Activated naive CD8-positive, alpha-beta T cell (primary cell): Measurements from ENCODE around the gene HLCS.

Experiments used
- H3K27ac Mint-ChIP-seq: one replicate; pipeline ENCODE4 v1.8.0; 2021; ENCODE audit warnings: mixed read lengths
- H3K27me3 Mint-ChIP-seq: one replicate; pipeline ENCODE4 v1.8.0; 2021; ENCODE audit warnings: mixed read lengths
- H3K36me3 Mint-ChIP-seq: one replicate; pipeline ENCODE4 v1.8.0; 2021; ENCODE audit warnings: mixed read lengths
- H3K4me1 Mint-ChIP-seq: one replicate; pipeline ENCODE4 v1.8.0; 2021; ENCODE audit warnings: low read depth, mixed read lengths
- H3K4me3 Mint-ChIP-seq: one replicate; pipeline ENCODE4 v1.8.0; 2021; ENCODE audit warnings: mild to moderate bottlenecking, mixed read lengths
- H3K9me3 Mint-ChIP-seq: one replicate; pipeline ENCODE4 v1.8.0; 2021; ENCODE audit warnings: low read depth, mixed read lengths

Gene HLCS

GRCh38 chr21:36773117-36773516, 193.4 kb downstream of the HLCS start:
- H3K4me3 Mint-ChIP-seq: no peak overlapping the region
- no peaks in the 10 kb centered on the region for H3K9me3 Mint-ChIP-seq
- no peaks in the 10 kb centered on the region for H3K27me3 Mint-ChIP-seq
- H3K36me3 Mint-ChIP-seq: peaks cover 2% of the 10 kb centered on the region
- no peak overlapping the region for H3K27ac Mint-ChIP-seq
- H3K4me1 Mint-ChIP-seq: no peaks in the 10 kb centered on the region

DNA sequence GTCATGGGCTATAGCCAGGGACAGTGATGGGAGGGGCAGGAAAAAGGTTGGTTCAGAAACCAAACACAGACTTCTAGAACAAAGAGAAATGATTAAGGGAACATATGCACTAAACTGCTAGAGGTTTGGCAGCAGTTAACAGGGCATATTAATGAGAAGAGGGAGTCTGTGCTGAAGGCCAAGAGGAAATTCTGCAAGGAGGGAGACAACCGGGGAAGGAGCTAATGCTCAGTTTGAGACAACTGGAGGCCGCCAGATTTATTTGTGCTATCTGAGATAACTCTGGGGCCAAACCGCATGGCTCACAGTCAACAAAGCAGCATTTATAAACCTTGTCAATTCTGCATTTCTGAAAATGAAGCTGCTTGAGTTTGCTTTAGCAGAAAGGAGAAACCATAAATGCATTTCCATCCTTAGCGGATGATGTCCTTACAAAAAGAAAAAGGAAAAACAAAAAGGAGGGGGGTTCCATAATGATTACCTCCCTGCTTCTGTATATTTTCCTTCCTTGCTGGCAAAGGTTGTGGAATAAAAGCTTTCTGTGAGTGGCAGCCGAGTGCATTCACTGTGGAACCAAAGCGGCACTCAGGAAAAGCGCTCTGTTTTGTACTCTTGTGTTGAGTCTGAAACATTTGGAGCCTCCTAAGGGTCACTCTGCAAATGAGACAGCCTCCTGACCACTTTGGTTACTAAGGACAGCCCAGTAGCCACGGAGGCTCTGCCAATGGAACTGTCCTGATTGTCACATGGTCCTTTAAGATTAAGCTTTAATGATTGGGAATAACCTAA, 197.2 kb downstream of the HLCS start:
- Mint-ChIP-seq H3K36me3 (peaks cover 9% of the 10 kb centered on the region), H3K27me3 (no peaks in the 10 kb centered on the region), H3K4me3 (no peak overlapping the region), H3K9me3 (no peaks in the 10 kb centered on the region), H3K27ac (no peak overlapping the region), H3K4me1 (no peaks in the 10 kb centered on the region)

- H3K9me3 Mint-ChIP-seq: no peaks in the 10 kb centered on the region
- no peak overlapping the region for H3K27ac Mint-ChIP-seq
- H3K4me3 Mint-ChIP-seq: no peak overlapping the region
- peaks cover 9% of the 10 kb centered on the region for H3K36me3 Mint-ChIP-seq
- H3K4me1 Mint-ChIP-seq: no peaks in the 10 kb centered on the region
- no peaks in the 10 kb centered on the region for H3K27me3 Mint-ChIP-seq
Measured at GRCh38 chr21:36768496-36768895, 198.0 kb downstream of the HLCS start.

DNA sequence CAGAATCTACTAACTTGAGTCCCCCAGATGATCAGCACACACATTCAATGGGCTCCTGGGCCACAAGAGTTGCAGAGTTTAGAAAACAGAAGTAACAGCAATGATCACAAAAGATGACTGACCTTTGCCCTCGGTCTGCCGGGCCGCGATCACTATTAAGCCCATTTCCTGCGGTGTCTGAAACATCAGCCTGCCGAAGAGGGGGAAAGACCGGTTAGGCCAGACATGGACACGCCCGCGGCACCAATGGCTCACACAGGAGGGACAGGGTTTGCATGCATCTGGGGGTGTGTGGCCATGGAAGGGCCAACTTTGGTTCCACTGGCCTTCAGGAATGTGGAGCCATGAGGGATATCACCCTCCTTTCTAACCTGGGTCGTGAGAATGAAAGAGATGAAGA, 199.4 kb downstream of the HLCS start:
- Mint-ChIP-seq H3K4me3 (no peak overlapping the region), H3K9me3 (no peaks in the 10 kb centered on the region), H3K27ac (no peak overlapping the region), H3K4me1 (no peaks in the 10 kb centered on the region), H3K36me3 (peaks cover 10% of the 10 kb centered on the region), H3K27me3 (no peaks in the 10 kb centered on the region)

DNA sequence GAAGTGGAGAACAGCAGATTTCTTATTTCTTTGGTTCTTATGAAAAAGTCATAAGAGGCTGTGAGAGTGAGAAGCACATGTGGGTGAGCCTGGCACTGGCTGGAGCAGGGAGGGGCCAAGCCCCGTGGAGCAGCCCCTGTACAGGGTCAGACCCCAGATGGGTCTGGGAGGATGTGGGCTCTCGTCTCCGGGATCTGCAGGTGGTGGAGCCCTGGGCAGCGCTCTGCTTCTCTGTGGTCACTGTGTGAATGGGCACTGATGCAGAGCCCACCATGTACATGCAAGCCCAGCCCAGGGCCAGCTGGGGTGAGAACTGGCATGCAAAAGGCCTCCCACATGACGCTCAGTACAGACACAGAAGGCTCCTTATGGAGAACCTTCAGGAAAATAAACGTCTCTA, 200.0 kb downstream of the HLCS start:
- H3K36me3 Mint-ChIP-seq: peaks cover 12% of the 10 kb centered on the region
- H3K4me1 Mint-ChIP-seq: no peaks in the 10 kb centered on the region
- no peak overlapping the region for H3K27ac Mint-ChIP-seq
- no peaks in the 10 kb centered on the region for H3K9me3 Mint-ChIP-seq
- no peaks in the 10 kb centered on the region for H3K27me3 Mint-ChIP-seq
- no peak overlapping the region for H3K4me3 Mint-ChIP-seq

DNA sequence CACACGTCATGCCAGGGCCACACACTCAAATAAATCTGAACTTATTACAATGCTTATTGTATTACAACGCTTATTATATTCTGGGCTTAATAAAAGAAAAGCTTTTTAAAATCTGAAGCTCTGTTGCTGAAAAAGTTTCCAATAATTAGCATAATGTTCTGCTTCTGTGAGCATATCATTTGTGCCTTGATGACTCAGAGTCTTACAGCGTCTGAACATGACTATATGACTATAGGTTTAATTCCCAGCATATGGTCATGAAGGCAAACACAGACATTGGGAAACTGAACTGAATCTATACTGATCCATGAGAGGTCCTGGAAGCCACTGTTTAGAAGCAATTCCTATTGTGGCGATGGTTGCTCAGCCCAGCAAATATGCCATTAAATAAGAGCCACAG, 201.2 kb downstream of the HLCS start:
- no peaks in the 10 kb centered on the region for H3K9me3 Mint-ChIP-seq
- H3K4me3 Mint-ChIP-seq: no peak overlapping the region
- no peak overlapping the region for H3K27ac Mint-ChIP-seq
- peaks cover 12% of the 10 kb centered on the region for H3K36me3 Mint-ChIP-seq
- no peaks in the 10 kb centered on the region for H3K4me1 Mint-ChIP-seq
- H3K27me3 Mint-ChIP-seq: no peaks in the 10 kb centered on the region

- no peak overlapping the region for H3K4me3 Mint-ChIP-seq
- no peak overlapping the region for H3K27ac Mint-ChIP-seq
- H3K27me3 Mint-ChIP-seq: no peaks in the 10 kb centered on the region
- no peaks in the 10 kb centered on the region for H3K9me3 Mint-ChIP-seq
- H3K36me3 Mint-ChIP-seq: peaks cover 19% of the 10 kb centered on the region
- peaks cover 1% of the 10 kb centered on the region for H3K4me1 Mint-ChIP-seq
Measured at GRCh38 chr21:36763305-36763704, 203.2 kb downstream of the HLCS start.

GRCh38 chr21:36762642-36763041, 203.8 kb downstream of the HLCS start:
- peaks cover 19% of the 10 kb centered on the region for H3K36me3 Mint-ChIP-seq
- H3K27ac Mint-ChIP-seq: no peak overlapping the region
- H3K4me1 Mint-ChIP-seq: peaks cover 1% of the 10 kb centered on the region
- H3K9me3 Mint-ChIP-seq: no peaks in the 10 kb centered on the region
- H3K27me3 Mint-ChIP-seq: no peaks in the 10 kb centered on the region
- H3K4me3 Mint-ChIP-seq: no peak overlapping the region

DNA sequence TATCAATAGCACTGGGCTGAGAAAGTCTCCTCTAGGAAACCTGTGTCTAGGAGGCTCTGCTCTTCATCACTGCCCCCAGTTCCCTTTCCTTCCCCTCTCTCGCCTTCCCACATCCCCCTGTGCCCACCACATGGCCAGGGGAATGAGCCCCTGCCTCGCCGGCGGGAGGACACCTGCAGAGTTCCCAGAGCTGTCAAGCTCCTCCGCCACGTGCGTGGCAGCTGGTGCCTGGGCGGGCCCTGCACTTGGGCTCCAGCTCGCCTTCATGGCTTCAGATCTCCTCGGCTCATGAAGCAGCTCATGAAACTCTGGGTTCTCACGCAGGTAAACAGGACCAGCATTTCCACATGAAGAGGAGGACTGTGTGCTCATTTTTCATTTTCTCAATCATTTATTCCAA, 204.8 kb downstream of the HLCS start:
- Mint-ChIP-seq H3K4me3 (no peak overlapping the region), H3K9me3 (no peaks in the 10 kb centered on the region), H3K27me3 (no peaks in the 10 kb centered on the region), H3K27ac (no peak overlapping the region), H3K4me1 (peaks cover 1% of the 10 kb centered on the region), H3K36me3 (peaks cover 16% of the 10 kb centered on the region)

- H3K4me3 Mint-ChIP-seq: no peak overlapping the region
- no peak overlapping the region for H3K27ac Mint-ChIP-seq
- peaks cover 1% of the 10 kb centered on the region for H3K4me1 Mint-ChIP-seq
- H3K36me3 Mint-ChIP-seq: peaks cover 16% of the 10 kb centered on the region
- no peaks in the 10 kb centered on the region for H3K9me3 Mint-ChIP-seq
- H3K27me3 Mint-ChIP-seq: no peaks in the 10 kb centered on the region
Measured at GRCh38 chr21:36759348-36760083, 207.0 kb downstream of the HLCS start.

DNA sequence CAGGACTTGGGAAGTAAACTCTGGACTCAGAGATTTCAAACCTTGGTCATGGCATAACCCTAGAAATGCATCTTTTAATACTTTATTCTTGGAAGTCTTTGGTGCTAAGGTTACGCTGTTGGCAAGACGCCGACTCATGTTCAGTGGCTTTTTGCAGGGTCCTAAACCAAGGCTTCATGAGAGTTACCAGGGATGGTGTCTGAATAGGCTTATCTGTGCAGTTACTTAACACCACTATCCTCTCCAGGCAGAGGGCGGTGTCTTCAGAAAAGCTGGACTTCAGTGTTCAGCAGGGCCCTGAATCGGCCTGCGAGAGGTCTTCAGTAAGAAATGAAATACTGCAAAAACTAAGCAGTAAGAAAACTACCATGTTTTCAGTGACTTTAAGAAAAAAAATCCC, 209.3 kb downstream of the HLCS start:
- no peak overlapping the region for H3K4me3 Mint-ChIP-seq
- H3K27me3 Mint-ChIP-seq: no peaks in the 10 kb centered on the region
- no peak overlapping the region for H3K27ac Mint-ChIP-seq
- peaks cover 25% of the 10 kb centered on the region for H3K36me3 Mint-ChIP-seq
- peaks cover 1% of the 10 kb centered on the region for H3K4me1 Mint-ChIP-seq
- no peaks in the 10 kb centered on the region for H3K9me3 Mint-ChIP-seq

- Mint-ChIP-seq H3K27ac (no peak overlapping the region), H3K36me3 (peaks cover 25% of the 10 kb centered on the region), H3K27me3 (no peaks in the 10 kb centered on the region), H3K4me3 (no peak overlapping the region), H3K9me3 (no peaks in the 10 kb centered on the region), H3K4me1 (peaks cover 1% of the 10 kb centered on the region)
Measured at GRCh38 chr21:36756527-36756926, 209.9 kb downstream of the HLCS start.

DNA sequence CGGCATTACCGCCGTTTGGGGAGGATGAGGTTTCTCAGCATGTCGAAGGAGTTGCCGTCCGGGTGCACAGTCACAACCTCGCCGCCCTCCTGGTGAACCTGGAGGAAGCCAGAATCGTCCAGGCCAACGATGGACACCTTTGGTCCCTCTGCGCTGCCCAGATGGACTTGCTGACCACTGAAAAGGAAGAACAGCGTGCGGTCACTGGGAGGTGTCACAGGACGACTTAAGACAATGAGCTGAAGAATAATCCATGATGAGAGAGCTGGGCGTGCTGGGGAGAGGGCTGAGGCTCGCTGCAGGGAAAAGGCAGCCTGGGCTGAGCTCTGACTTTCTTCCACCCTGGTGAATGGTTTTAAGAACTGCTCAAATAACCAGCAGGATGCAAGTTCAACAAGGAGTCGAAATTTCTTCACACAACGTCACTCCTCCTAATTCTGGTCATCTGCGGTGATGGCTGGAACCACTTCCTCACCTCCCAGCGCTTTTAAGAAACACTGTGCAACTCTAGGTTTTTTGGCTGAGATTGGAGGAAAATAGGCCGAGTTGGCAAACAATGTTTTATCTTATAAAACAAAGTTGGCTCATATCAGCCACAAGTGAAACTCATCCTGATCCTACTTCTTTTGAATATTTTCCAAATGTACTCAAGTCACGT, 212.1 kb downstream of the HLCS start:
- H3K9me3 Mint-ChIP-seq: no peaks in the 10 kb centered on the region
- H3K27me3 Mint-ChIP-seq: no peaks in the 10 kb centered on the region
- H3K4me3 Mint-ChIP-seq: no peak overlapping the region
- H3K4me1 Mint-ChIP-seq: no peaks in the 10 kb centered on the region
- no peak overlapping the region for H3K27ac Mint-ChIP-seq
- peaks cover 25% of the 10 kb centered on the region for H3K36me3 Mint-ChIP-seq

GRCh38 chr21:36753556-36753955, 212.9 kb downstream of the HLCS start:
- no peak overlapping the region for H3K4me3 Mint-ChIP-seq
- H3K4me1 Mint-ChIP-seq: peaks cover 3% of the 10 kb centered on the region
- peaks cover 6% of the 10 kb centered on the region for H3K27me3 Mint-ChIP-seq
- no peaks in the 10 kb centered on the region for H3K9me3 Mint-ChIP-seq
- peaks cover 26% of the 10 kb centered on the region for H3K36me3 Mint-ChIP-seq
- no peak overlapping the region for H3K27ac Mint-ChIP-seq

DNA sequence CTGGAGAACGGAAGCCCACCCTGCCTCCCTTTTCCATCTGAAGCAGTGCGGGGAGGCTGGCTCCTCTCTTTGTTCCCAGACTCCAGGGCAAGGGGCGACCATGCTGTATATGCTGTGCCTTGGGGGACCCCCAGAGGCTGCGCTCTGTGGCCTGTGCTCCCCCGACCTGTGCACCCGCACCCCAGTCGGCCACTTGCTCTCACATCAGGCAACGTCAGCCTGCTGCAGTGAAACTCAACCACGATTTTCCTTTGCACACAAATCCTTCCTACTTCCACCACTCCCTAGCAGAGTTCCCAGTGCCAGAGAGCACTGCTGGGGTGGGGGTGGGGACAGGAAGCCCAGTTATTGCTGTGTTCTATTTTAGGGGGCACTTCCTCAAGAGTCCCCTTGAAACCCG, 215.1 kb downstream of the HLCS start:
- Mint-ChIP-seq H3K36me3 (peaks cover 23% of the 10 kb centered on the region), H3K27ac (no peak overlapping the region)

More for the DNA sequence above, 215.1 kb downstream of the HLCS start:
- Mint-ChIP-seq H3K4me1 (peaks cover 16% of the 10 kb centered on the region), H3K9me3 (no peaks in the 10 kb centered on the region), H3K27me3 (peaks cover 18% of the 10 kb centered on the region), H3K4me3 (no peak overlapping the region)
